NCI-H2196 (cell line): ENCODE results near the gene SYNGR3.
"Not testable (repeated sequence)": the region's sequence is repeated elsewhere in the genome, so short reads cannot be mapped to it uniquely, and the experiment has no call there.

ENCODE experiments used
- DNase-seq: peaks from one replicate; lab custom pipeline; 2025; ENCODE audit not compliant: unreplicated experiment; lab: John Stamatoyannopoulos, UW

The SYNGR3 gene

GRCh38 chr16:1959269-1960039 lies 30.3 kb upstream of the SYNGR3 start, which contains the start of gene NDUFB10:
Gene NDUFB10, plus strand, starts transcription at chr16:1959538. Its CDS starts 87 bp downstream, at chr16:1959625.
- DNase-seq: peak; percentile 92

GRCh38 chr16:1960665-1961630 lies 28.8 kb upstream of the SYNGR3 start:
- no peak for DNase-seq

- DNase-seq: no peak
Observed at GRCh38 chr16:1961651-1962067, 28.1 kb upstream of the SYNGR3 start.

GRCh38 chr16:1962161-1963153 lies 27.3 kb upstream of the SYNGR3 start:
- not testable (repeated sequence) for DNase-seq

- peak; percentile 35 for DNase-seq
Observed at GRCh38 chr16:1963806-1964505, 25.8 kb upstream of the SYNGR3 start.

- peak; percentile 98 for DNase-seq
Observed at GRCh38 chr16:1964506-1965395, 25.0 kb upstream of the SYNGR3 start, which contains the start of gene RPS2. Gene RPS2, minus strand, starts transcription at chr16:1964826. Its CDS starts 201 bp downstream, at chr16:1964625.

GRCh38 chr16:1965396-1966001 lies 24.3 kb upstream of the SYNGR3 start:
- DNase-seq: no peak

- no peak for DNase-seq
Observed at GRCh38 chr16:1966460-1966859, 23.3 kb upstream of the SYNGR3 start, which contains the start of gene RNF151. Gene RNF151, plus strand, starts transcription at chr16:1966856. Its CDS starts 26 bp downstream, at chr16:1966882.

- DNase-seq: no peak
Observed at GRCh38 chr16:1968146-1968953, 21.4 kb upstream of the SYNGR3 start.

GRCh38 chr16:1971796-1972489 lies 17.8 kb upstream of the SYNGR3 start, which contains the start of gene TBL3:
Gene TBL3, plus strand, starts transcription at chr16:1972053. Its CDS starts 112 bp downstream, at chr16:1972165.
- DNase-seq: peak; percentile 94

- DNase-seq: no peak
Observed at GRCh38 chr16:1972490-1972877, 17.3 kb upstream of the SYNGR3 start.

GRCh38 chr16:1973461-1974156 lies 16.2 kb upstream of the SYNGR3 start:
- DNase-seq: no peak

GRCh38 chr16:1974157-1975070 lies 15.4 kb upstream of the SYNGR3 start:
- DNase-seq: no peak

- DNase-seq: no peak
Observed at GRCh38 chr16:1975432-1976215, 14.1 kb upstream of the SYNGR3 start.

GRCh38 chr16:1976216-1976520 lies 13.6 kb upstream of the SYNGR3 start:
- no peak for DNase-seq
